Activated CD8-positive, alpha-beta memory T cell treated with anti-CD3 and anti-CD28 coated beads for 36 hours (primary cell): Measurements from ENCODE around the gene SUDS3. TPM values are rescaled to one million over a fixed set of nuclear protein-coding genes. Genes with fewer than 3 reads are reported as not detected.
"Not testable (repeated sequence)": the region's sequence is repeated elsewhere in the genome, so short reads cannot be mapped to it uniquely, and the experiment has no call there.

Experiments used
- CTCF ChIA-PET: fragments of 350-600 bp; sonication (Branson Sonifier 250); formaldehyde crosslinking; loops from one replicate; lab custom pipeline; 2021; ENCODE audit warnings: antibody characterized with exemption; lab: Charles Lee
- POLR2A ChIA-PET: fragments of 350-600 bp; sonication (Branson Sonifier 250); formaldehyde crosslinking; loops from one replicate; lab custom pipeline; 2021; ENCODE audit warnings: antibody characterized with exemption; lab: Charles Lee
- total RNA-seq, 2 experiments: library from RNA; stranded (reverse); gene quantifications; one replicate each; pipeline ENCODE4 v1.2.3, GENCODE V29; 2021

The SUDS3 gene
- total RNA-seq, 2 experiments from 2014 or later, result 23.1 to 23.8 TPM

- CTCF ChIA-PET, POLR2A ChIA-PET: not testable (repeated sequence)
Measured at GRCh38 chr12:118354503-118354902, 21.9 kb upstream of the SUDS3 start.

- ChIA-PET POLR2A (no interaction called here), CTCF (no interaction called here)
Measured at GRCh38 chr12:118354903-118355302, 21.5 kb upstream of the SUDS3 start.

- ChIA-PET POLR2A (no interaction called here), CTCF (interaction anchor here (0.6 to 3.9 kb wide), 2 partner anchors 21 to 217 kb away, joined by 4 to 26 read pairs; partner anchors contain the start of gene SUDS3)
Measured at GRCh38 chr12:118355843-118356242, 20.5 kb upstream of the SUDS3 start.

GRCh38 chr12:118356809-118357256 is 19.5 kb upstream of the SUDS3 start:
- ChIA-PET POLR2A (interaction anchor here (0.6 to 1.9 kb wide), 2 partner anchors 16 to 22 kb away, joined by 3 to 10 read pairs; partner anchors contain the start of gene TAOK3), CTCF (interaction anchor here (0.6 to 3.9 kb wide), 6 partner anchors 12 to 50 kb away, joined by 3 to 26 read pairs (median 6); partner anchors contain the start of gene SUDS3)

- POLR2A ChIA-PET, result interaction anchor here (0.5 to 1.9 kb wide), 5 partner anchors 16 to 1540 kb away, joined by 3 to 10 read pairs (median 4); partner anchors contain the start of gene TAOK3
- CTCF ChIA-PET, result interaction anchor here (0.6 to 3.9 kb wide), 6 partner anchors 11 to 50 kb away, joined by 3 to 26 read pairs (median 6); partner anchors contain the start of gene SUDS3
Measured at GRCh38 chr12:118357257-118358007, 18.9 kb upstream of the SUDS3 start.

GRCh38 chr12:118358008-118358359 is 18.4 kb upstream of the SUDS3 start:
- ChIA-PET CTCF (interaction anchor here (1.4 to 3.9 kb wide), 3 partner anchors 16 to 51 kb away, joined by 3 to 26 read pairs (median 9); partner anchors contain the start of gene SUDS3), POLR2A (interaction anchor here (0.5 to 1.9 kb wide), 4 partner anchors 15 to 1540 kb away, joined by 3 to 10 read pairs (median 5); partner anchors contain the start of gene TAOK3)

- ChIA-PET POLR2A (interaction anchor here (1.1 to 1.5 kb wide), 2 partner anchors 55 to 223 kb away, joined by 3 to 4 read pairs; partner anchors contain the start of gene PEBP1), CTCF (interaction anchor here (0.7 to 3.9 kb wide), 3 partner anchors 18 to 52 kb away, joined by 3 to 26 read pairs (median 9); partner anchors contain the start of gene SUDS3)
Measured at GRCh38 chr12:118358612-118359540, 17.5 kb upstream of the SUDS3 start.

- ChIA-PET POLR2A (interaction anchor here (1.1 kb wide), 1 partner anchor 224 kb away, joined by 3 read pairs; the partner anchor contains the start of gene PEBP1), CTCF (interaction anchor here (3.3 kb wide), 1 partner anchor 52 kb away, joined by 9 read pairs; no protein-coding TSS in a partner anchor)
Measured at GRCh38 chr12:118359541-118359915, 16.8 kb upstream of the SUDS3 start.

- POLR2A ChIA-PET, result no interaction called here
- CTCF ChIA-PET, result no interaction called here
Measured at GRCh38 chr12:118361092-118361404, 15.3 kb upstream of the SUDS3 start.

- POLR2A ChIA-PET, result no interaction called here
- CTCF ChIA-PET, result no interaction called here
Measured at GRCh38 chr12:118361889-118362288, 14.5 kb upstream of the SUDS3 start.

- CTCF ChIA-PET, result interaction anchor here (0.7 to 1.5 kb wide), 3 partner anchors 12 to 1340 kb away, joined by 3 to 4 read pairs (median 3); no protein-coding TSS in a partner anchor
- POLR2A ChIA-PET, result no interaction called here
Measured at GRCh38 chr12:118368821-118369220, 7.5 kb upstream of the SUDS3 start.

GRCh38 chr12:118370601-118371000 is 5.8 kb upstream of the SUDS3 start:
- CTCF ChIA-PET, result interaction anchor here (0.6 kb wide), 1 partner anchor 37 kb away, joined by 4 read pairs; no protein-coding TSS in a partner anchor
- POLR2A ChIA-PET, result no interaction called here

- ChIA-PET POLR2A (no interaction called here), CTCF (interaction anchor here (0.6 kb wide), 1 partner anchor 38 kb away, joined by 4 read pairs; no protein-coding TSS in a partner anchor)
Measured at GRCh38 chr12:118371321-118372282, 4.8 kb upstream of the SUDS3 start.

- ChIA-PET CTCF (interaction anchor here (0.9 to 1.7 kb wide), 2 partner anchors 66 to 192 kb away, joined by 3 to 5 read pairs; no protein-coding TSS in a partner anchor), POLR2A (interaction anchor here (0.6 to 1.6 kb wide), 4 partner anchors 16 to 214 kb away, joined by 3 to 10 read pairs (median 4); no protein-coding TSS in a partner anchor)
Measured at GRCh38 chr12:118372541-118373495, 3.5 kb upstream of the SUDS3 start, which contains the start of gene TAOK3. TSS of gene TAOK3 (minus strand) at chr12:118372907. CDS start at chr12:118255567, 117,340 bp downstream.

GRCh38 chr12:118373616-118374015 is 2.7 kb upstream of the SUDS3 start:
- POLR2A ChIA-PET, result interaction anchor here (0.6 to 1.6 kb wide), 3 partner anchors 16 to 215 kb away, joined by 4 to 10 read pairs (median 4); no protein-coding TSS in a partner anchor
- CTCF ChIA-PET, result interaction anchor here (0.5 to 1.7 kb wide), 5 partner anchors 16 to 1420 kb away, joined by 3 to 5 read pairs (median 3); no protein-coding TSS in a partner anchor

GRCh38 chr12:118374126-118374725 is 2.1 kb upstream of the SUDS3 start:
- POLR2A ChIA-PET, result interaction anchor here (1.0 kb wide), 1 partner anchor 191 kb away, joined by 4 read pairs; no protein-coding TSS in a partner anchor

More at GRCh38 chr12:118374126-118374725, 2.1 kb upstream of the SUDS3 start:
- CTCF ChIA-PET, result interaction anchor here (0.5 to 1.7 kb wide), 4 partner anchors 17 to 1421 kb away, joined by 3 to 5 read pairs (median 3); no protein-coding TSS in a partner anchor
